GM18502 (cell line): ENCODE measurements around the gene GNG12.
"Not testable (repeated sequence)": the region's sequence is repeated elsewhere in the genome, so short reads cannot be mapped to it uniquely, and the experiment has no call there.

Experiments used
- ATAC-seq: cut with Tn5 transposase; IDR thresholded peaks from one replicate; pipeline ENCODE4 v1.9.1; 2021; ENCODE audit warnings: mild to moderate bottlenecking; ENCODE audit not compliant: unreplicated experiment, poor library complexity

The GNG12 gene

DNA sequence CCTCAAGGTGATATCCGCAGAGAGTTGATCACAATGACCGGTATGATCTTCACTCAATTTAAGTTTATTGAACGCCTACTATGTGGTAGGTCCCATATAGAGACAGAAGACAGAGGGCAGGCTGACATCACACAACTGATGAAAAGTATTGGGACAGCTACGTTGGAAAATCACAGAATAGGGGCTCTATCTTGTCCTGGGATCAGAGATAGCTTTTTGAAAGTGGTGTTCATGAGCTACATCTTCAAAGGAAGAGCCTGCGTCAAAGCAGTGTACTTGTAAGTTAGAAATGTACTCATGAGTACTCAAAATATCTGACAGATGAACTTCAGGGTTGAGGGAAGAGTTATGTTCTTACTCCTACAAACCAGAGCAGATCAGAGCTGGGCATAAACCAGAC is 93.9 kb downstream of the GNG12 start:
- ATAC-seq, result no peak

- no peak for ATAC-seq
Measured at GRCh38 chr1:67738401-67738800, 94.9 kb downstream of the GNG12 start.

DNA sequence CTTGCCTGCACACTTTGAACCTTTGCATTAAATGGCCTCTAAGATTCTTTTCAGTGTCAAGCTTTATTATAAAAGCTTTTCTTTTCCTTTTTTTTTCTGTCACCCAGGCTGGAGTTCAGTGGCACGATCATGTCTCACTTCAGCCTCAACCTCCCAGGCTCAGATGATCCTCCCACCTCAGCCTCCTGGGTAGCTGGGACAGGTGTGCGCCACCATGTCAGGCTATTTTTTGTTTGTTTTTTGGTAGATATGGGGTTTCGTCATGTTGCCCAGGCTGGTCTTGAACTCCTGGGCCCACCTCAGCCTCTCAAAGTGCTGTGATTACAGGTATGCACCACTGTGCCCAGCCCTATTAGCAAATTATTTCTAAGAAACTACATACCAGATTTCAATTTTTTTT is 95.4 kb downstream of the GNG12 start:
- no peak for ATAC-seq

DNA sequence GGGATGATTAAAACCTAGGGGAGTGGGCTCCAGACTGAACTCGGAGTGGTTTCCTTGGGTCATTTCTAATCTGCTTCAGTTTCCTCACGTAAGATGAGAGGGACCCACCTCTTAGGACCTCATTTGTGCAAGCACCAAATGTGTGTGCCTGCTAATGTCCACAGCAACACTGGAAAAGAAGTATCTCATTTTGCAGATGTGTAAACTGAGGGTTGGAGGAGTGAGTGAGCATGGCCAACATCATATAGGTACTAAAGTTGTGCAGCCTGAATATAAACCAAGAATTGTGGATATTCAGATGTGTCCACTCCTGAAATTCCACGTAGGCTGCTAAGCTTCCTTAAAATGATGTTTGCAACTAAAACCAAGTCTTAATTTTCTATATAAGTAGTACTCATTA is 96.5 kb downstream of the GNG12 start:
- no peak for ATAC-seq

DNA sequence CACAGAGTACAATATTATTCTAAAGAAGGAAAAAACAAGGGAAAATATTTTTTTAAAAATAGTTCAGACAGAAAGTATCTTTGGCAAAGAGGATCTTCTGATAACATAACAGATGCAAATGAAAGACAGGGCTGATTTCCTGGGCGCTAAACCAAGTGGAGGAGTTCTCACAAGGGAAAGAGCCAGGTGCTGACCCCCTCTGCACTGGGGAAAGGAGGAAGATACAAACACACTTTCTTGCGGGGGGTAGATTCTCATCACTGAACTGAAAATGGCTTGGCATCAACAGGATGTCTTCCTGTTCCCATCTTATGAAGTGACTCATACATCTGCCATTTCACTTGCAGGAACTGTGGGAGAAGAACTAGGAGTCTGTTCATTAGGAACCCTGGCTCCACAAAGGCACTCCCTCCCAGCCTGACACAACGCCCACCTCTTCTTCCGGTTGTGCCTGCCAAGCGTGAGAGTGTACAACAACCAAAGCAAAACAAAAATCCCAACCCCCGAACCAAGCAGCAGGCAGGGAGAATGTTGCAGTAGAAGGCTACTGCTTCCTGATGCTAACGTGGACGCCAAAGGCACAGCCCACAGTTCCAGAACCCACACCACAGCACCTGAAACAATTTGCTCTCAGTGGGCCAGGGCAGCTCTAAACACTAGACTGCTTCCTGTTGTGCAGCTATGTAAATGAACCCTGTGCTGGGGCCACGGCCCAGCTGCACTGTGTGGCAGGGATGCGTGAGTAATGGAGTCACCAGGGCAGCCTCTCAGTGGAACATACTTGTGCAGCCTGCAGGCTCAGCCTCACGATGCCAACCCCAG is 97.2 kb downstream of the GNG12 start:
- peak; percentile 93 for ATAC-seq

DNA sequence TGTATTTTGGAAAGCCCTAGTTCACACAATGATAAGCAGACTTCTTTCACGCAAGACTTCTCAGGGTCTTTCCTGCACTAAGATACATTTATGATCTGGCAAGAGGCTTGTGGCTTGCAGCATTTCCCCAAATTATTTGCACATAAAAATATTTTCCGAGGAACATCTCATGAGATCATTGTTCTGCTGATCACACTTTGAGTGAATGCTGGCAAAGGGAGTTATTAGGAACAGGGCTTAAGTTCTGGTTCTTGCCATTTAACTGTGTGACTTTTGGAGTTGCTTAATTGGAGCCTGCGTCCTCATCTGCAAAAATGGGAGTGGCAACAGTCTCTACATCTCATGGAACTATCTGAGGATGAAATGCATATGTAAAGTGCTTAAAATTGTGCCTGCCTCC is 98.1 kb downstream of the GNG12 start:
- no peak for ATAC-seq

DNA sequence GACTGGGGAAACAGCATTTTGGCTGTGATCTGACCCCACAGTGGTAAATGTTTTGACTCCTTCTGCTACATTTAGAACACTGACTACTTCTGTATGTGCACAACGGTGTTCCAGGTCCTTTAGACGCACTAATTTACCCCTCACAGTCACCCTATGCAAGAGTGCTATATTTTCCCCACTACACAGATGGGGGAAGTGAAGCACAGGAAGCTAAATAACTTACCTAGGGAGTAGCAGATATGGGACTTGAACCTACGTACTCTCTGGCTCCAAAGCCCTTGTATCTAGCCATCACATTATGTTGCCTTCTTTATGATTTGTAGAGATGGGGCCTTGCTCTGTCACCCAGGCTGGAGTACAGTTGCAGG is 99.0 kb downstream of the GNG12 start:
- ATAC-seq, result no peak

- ATAC-seq, result no peak
Measured at GRCh38 chr1:67733681-67734322, 99.5 kb downstream of the GNG12 start.

- peak; percentile 55 for ATAC-seq
Measured at GRCh38 chr1:67732750-67733151, 100.5 kb downstream of the GNG12 start.

GRCh38 chr1:67731322-67731721 is 101.9 kb downstream of the GNG12 start:
- ATAC-seq, result no peak

GRCh38 chr1:67730312-67730711 is 103.0 kb downstream of the GNG12 start:
- not testable (repeated sequence) for ATAC-seq

DNA sequence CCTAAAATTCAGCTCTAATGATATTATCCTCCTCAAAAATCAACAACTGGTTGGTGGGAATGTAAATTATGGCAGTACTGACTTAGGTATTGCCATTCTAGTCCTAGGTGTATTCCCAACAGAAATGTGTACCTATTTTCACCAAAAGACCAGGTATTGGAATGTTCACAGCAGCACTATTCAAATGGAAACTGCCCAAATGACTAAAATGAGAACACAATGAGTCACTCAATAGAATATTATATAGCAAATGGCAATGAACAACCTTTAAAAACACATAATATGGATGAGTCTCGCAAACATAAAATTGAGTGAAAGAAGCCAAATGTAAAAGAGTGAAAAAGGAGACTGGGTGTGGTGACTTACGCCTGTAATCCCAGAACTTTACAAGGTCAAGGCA is 103.4 kb downstream of the GNG12 start:
- no peak for ATAC-seq

DNA sequence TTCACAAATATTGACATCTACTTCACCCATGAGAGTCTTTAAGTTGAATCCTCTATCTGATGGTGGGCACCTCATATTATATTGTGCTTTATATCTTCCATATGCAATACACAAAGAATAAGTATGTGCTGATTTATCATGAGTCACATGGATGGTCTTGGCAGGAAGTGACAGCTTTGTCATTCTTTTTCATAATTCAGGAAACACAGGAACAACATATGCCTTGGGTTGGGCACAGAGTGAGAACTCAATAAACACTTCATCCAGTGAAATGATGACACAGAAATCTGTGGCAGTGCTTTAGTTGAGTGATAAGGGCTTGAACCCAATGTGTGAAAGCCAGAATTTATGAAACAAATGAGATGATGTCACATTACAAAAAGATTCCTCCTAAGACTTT is 107.0 kb downstream of the GNG12 start:
- no peak for ATAC-seq

DNA sequence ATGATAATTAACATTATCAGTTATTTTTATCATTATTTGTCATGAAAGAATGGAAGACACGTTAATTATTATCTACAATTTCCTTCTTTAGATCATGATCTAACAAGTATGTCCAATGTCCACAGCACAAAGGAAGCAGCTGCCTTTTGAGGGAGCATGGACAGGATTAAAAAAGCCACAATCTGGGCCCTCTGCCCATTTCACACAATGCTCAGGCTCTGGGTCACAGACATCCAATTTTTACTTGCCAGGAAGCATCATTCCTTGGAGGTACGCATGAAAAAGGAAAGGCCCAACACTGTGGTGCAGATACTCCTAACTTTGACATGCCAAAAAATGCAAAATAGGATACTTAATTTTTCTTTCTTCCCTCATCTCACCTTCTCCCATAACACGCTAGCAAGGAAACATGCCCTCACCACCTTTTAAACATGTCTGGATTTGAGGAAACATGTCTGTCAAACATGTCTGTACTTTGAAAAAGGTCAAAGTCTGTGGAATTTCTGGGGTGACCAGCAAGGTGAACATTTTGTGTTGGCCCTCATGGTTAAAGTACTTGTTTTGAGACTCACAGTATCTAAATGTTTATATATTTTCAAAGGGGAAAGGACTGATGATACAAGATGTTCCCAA is 108.2 kb downstream of the GNG12 start:
- no peak for ATAC-seq

- ATAC-seq, result peak; percentile 84
Measured at GRCh38 chr1:67723620-67724019, 109.6 kb downstream of the GNG12 start.

DNA sequence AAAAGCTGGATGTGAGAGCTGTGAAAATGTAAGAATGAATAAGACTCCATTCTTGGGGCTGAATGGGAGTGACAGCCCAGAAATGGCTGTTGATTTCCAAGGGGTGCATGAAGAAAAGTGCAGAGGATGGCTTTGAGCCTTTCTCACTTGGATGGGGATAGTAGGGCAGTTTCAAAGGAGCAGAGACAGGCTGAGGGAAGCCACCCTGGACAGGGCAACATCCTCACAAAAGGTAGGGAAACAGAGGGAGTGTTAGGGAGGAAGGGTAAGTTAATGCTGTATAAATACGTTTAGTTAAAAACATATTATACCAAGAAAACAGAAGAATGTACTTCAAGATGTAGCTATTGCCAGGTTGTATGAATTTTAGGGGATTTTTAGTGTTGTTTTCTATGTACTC is 110.1 kb downstream of the GNG12 start:
- no peak for ATAC-seq

DNA sequence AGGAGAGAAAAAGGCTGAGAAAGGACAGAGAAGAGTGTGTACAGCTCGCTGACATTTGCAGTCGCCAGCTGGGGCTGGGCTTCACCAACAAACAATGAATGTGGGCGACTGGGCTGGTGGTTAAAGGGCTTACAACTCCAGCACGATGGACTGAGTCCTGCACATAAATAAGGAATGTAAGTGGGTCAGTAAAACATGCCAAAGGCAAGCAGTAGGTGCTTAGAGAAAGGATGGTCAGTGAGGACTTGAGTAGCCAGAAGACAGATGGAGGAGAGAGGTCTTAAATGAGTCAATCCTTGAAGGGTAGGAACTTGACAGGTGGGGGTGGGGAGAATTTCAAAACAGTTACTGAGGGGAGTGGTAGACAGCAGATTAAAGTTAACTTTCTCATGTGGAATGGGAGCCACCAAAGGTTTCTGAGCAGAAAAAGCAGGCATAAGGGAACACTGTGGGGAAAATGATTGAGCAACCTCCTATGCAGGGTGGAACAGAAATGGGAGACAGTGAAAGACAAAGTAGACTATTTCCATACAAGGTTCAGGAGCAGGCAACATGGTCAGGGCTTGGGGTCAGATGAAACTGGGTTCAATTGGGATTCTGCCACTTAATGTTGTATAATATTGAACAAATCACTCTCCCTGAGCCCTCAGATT is 110.8 kb downstream of the GNG12 start:
- no peak for ATAC-seq

DNA sequence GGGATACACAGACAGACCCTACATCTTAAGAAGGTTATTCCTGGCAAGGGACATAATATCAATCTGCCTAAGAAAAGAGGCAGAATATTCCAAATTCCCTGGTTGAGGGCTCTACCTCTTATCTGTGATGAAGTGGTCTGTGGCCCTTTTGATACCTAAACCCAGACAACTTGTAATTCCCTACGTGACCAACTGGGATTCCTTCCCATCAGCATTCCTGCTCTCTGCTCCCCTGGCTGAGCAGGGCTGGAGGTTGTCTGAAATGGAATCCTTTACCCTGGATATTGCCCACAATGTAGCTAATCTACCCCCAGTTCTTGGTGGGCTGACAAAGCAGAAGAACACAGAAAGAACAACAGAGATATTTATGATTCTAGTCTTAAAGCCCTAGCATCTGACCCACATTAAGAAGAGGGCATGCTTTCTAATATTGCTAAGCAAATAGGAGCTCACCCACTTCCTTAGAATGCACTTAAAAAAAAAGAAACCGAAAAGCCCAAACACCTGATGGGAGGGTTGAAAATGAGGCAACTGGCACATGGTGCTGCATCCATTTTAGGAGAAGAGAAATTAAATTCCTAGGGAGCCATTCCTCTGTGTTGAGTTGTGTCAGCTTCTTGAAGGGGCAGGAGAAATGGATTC is 111.5 kb downstream of the GNG12 start:
- no peak for ATAC-seq

GRCh38 chr1:67721112-67721511 is 112.2 kb downstream of the GNG12 start:
- no peak for ATAC-seq

DNA sequence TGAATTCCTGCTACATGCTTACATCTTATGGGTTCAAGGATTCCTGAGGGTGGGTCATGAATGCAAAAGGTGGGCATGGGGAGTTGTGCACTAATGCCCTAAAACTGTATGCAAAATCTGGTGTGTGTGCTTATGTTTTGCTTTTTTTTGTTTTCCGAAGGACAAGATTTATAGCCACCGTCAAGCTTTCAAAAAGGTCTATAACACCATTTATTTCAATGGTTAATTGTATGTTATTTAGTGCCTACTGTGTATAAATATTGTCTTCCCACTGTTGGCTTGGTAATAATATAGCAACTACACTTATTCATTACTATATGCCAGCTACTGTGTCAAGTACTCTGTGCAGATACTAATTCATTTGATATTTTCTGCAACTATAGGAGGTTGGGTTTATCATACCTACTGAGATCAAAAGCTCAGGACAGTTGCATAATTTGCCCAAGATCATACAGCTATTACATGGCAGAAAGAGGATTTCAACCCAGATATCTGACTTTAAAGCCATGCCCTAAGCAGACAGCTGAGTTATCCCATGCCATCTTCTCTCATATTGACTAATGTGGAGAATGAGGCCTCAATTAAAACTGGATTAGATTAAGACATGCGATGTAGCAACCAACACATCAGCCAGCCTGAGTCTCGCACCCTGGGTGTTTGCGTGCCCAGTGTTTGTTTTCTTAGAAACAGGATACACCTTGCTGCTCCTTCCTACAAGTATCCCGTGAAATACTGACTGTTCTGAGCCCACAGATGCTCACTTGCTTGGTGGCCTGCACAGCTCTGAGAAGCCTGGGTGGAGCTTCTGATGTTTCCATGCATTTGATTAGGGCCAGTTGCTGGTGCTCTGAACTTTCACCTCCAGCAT is 113.7 kb downstream of the GNG12 start:
- ATAC-seq, result no peak
